Progenitor cell of endocrine pancreas (in vitro differentiated cells): ENCODE results near the gene TPCN2. TPM values are rescaled to one million over a fixed set of nuclear protein-coding genes. Genes with fewer than 3 reads are reported as not detected.

Source experiments
- DNase-seq: peaks from one replicate; pipeline ENCODE4 v3.0.0; 2021; ENCODE audit warnings: low spot score; ENCODE audit not compliant: unreplicated experiment
- H3K27ac Mint-ChIP-seq: 2 replicates; pipeline ENCODE4 v1.8.0; 2021; ENCODE audit warnings: mild to moderate bottlenecking, moderate library complexity, mixed read lengths
- H3K27me3 Mint-ChIP-seq: 2 replicates; pipeline ENCODE4 v1.8.0; 2021; ENCODE audit warnings: mixed read lengths
- H3K36me3 Mint-ChIP-seq: 2 replicates; pipeline ENCODE4 v1.8.0; 2022; ENCODE audit warnings: mixed read lengths; ENCODE audit not compliant: insufficient read depth
- H3K4me1 Mint-ChIP-seq: 2 replicates; pipeline ENCODE4 v1.8.0; 2021; ENCODE audit warnings: low read depth, mixed read lengths
- H3K4me3 Mint-ChIP-seq: 2 replicates; pipeline ENCODE4 v1.8.0; 2021; ENCODE audit warnings: low read depth, mild to moderate bottlenecking, moderate library complexity, mixed read lengths
- H3K9me3 Mint-ChIP-seq: 2 replicates; pipeline ENCODE4 v1.8.0; 2021; ENCODE audit warnings: low read depth, mixed read lengths
- CTCF ChIP-seq: fragments of 200-600 bp; sonication (generic); IDR thresholded peaks from one replicate; pipeline ENCODE4 v1.5.0; 2021; ENCODE audit warnings: antibody characterized with exemption, mild to moderate bottlenecking; ENCODE audit not compliant: unreplicated experiment
- total RNA-seq: library from RNA; stranded (reverse); gene quantifications from 2 replicates; pipeline ENCODE4 v1.2.1, GENCODE V29; 2021

TPCN2 gene
- total RNA-seq, 1 donor from 2014 or later, result 19.7 TPM

- Mint-ChIP-seq H3K4me1 (no peaks in the 10 kb centered on the region), H3K4me3 (no peak overlapping the region), H3K9me3 (no peaks in the 10 kb centered on the region), H3K36me3 (no peaks in the 10 kb centered on the region), H3K27ac (no peak overlapping the region), H3K27me3 (peaks cover 5% of the 10 kb centered on the region)
- no peak for DNase-seq
- TF ChIP-seq CTCF, result no peak
These were observed 47.3 kb upstream of the TPCN2 start for GRCh38 chr11:69001243-69002081.

- no peak overlapping the region for H3K27ac Mint-ChIP-seq
- H3K27me3 Mint-ChIP-seq, result peaks cover 5% of the 10 kb centered on the region
- no peak for TF ChIP-seq CTCF
- peak; percentile 3 for DNase-seq
- H3K4me1 Mint-ChIP-seq, result peaks cover 1% of the 10 kb centered on the region
- no peaks in the 10 kb centered on the region for H3K9me3 Mint-ChIP-seq
- H3K36me3 Mint-ChIP-seq, result no peaks in the 10 kb centered on the region
- H3K4me3 Mint-ChIP-seq, result no peak overlapping the region
These were observed 46.6 kb upstream of the TPCN2 start for GRCh38 chr11:69002110-69002569.

DNA sequence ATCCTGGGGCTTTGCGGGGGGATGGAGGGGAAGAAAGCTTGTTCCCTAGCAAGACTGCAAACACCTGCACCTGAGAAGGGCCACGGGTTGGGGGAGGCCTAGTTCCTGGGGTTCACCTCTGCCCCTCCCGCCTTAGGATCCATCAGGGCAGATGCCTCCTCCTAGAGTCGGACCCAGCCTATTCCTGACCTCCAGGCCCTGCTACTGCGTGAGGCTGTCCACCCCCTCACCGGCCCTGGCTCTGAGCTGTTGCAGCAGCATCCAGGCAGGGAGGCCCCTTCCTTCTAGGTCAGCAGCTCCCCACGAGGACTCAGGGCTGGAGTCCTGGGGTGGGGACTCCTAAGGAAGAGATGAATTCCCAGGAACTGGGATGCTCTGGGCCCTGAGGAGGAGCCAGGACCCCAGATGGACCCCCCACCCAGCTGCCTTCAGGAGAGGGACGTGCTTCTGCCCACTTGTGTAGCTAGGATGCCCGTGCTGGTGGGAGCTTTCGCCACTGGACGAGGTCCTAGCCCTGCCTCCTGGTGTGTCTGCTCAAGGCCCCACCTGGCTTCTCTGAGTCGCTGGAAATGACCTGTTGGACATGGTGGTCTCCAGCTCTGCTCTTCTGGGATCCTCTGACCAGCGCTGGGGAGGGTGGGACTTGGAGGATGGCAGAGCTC, 46.0 kb upstream of the TPCN2 start:
- Mint-ChIP-seq H3K9me3 (no peaks in the 10 kb centered on the region), H3K4me1 (peaks cover 7% of the 10 kb centered on the region), H3K36me3 (no peaks in the 10 kb centered on the region), H3K4me3 (no peak overlapping the region), H3K27me3 (peaks cover 5% of the 10 kb centered on the region), H3K27ac (no peak overlapping the region)
- DNase-seq, result no peak
- TF ChIP-seq CTCF, result no peak

DNA sequence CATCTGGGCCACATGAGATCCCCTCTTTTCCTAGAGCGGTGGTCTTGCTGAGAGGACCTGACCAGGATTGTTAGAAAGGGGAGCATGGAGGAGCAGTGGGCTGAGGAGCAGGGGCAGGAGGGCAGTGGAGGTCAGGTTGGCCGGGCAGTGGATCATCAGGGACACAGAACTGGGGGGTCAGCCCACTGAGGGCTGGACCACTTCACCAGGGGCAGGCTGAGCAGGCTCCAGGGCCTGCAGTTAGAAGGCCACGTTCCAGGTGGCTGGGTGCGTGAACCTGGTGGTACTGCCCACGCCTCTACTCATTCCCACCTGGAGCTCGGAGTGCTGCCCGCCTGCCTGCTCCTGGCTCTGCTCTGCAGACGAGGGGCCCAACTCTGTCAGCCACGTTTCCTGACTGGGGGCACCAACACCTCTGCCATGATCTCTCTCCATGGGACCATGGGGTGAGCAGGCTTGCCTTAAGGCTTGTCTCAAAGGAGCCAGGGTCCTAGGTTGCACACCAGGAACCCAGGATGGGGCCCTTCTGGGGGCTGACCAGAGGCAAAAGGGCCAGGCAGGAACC, 45.3 kb upstream of the TPCN2 start:
- Mint-ChIP-seq H3K27me3 (peaks cover 2% of the 10 kb centered on the region), H3K27ac (no peak overlapping the region), H3K4me1 (peaks cover 14% of the 10 kb centered on the region), H3K9me3 (no peaks in the 10 kb centered on the region), H3K4me3 (no peak overlapping the region), H3K36me3 (no peaks in the 10 kb centered on the region)
- DNase-seq, result no peak
- no peak for TF ChIP-seq CTCF

DNA sequence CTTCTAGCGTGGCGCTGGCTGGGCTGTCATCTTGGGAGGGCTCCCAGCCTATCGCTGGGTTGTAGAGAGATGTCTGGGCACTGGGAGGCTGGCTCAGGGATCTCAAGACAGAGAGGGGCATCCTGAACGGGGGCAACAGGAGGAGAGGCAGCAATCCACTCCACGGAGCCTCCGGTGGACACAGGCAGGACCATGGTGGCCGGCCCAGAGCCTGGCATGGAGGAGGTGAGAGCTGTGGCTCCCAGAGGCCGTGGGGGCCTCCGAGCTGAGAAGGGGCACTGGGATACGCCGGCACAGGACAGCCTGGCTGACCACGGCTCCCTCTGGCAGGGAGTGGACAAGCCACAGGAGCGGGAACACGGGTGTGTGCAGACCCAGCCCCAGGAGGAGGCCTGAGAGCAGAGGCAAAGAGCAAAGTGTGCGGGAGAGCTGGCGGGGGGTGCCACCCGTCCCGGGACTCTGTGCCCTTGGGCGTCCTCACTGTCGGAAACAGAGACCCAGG, 44.8 kb upstream of the TPCN2 start:
- no peak for DNase-seq
- Mint-ChIP-seq H3K36me3 (no peaks in the 10 kb centered on the region), H3K4me3 (no peak overlapping the region), H3K4me1 (peaks cover 19% of the 10 kb centered on the region), H3K27ac (no peak overlapping the region), H3K9me3 (no peaks in the 10 kb centered on the region), H3K27me3 (peaks cover 1% of the 10 kb centered on the region)
- TF ChIP-seq CTCF, result no peak
